ENCODE results near the gene CRTAC1.

CRTAC1 gene

GRCh38 chr10:97915346-97916131 lies 114.9 kb downstream of the CRTAC1 start:
- TF ChIP-seq ZFX (IDR thresholded peaks at IDR 0.05; ENCODE audit: borderline replicate concordance) (no peak), CTCF (IDR thresholded peaks at IDR 0.05) (no peak)
- H3K27ac ChIP-seq: no peak overlapping the region

- TF ChIP-seq CTCF (IDR thresholded peaks at IDR 0.05) (peak; percentile 93), ZFX (IDR thresholded peaks at IDR 0.05; ENCODE audit: borderline replicate concordance) (no peak)
- no peak overlapping the region for H3K27ac ChIP-seq
Measured at GRCh38 chr10:97914837-97915211, 115.6 kb downstream of the CRTAC1 start.

- H3K27ac ChIP-seq: no peak overlapping the region
- no peak for TF ChIP-seq ZFX (IDR thresholded peaks at IDR 0.05; ENCODE audit: borderline replicate concordance)
- no peak for TF ChIP-seq CTCF (IDR thresholded peaks at IDR 0.05)
Measured at GRCh38 chr10:97914171-97914836, 116.1 kb downstream of the CRTAC1 start.

GRCh38 chr10:97913614-97914013 lies 116.8 kb downstream of the CRTAC1 start:
- TF ChIP-seq CTCF (IDR thresholded peaks at IDR 0.05) (no peak), ZFX (IDR thresholded peaks at IDR 0.05; ENCODE audit: borderline replicate concordance) (no peak)
- no peak overlapping the region for H3K27ac ChIP-seq

- H3K27ac ChIP-seq: no peak overlapping the region
- TF ChIP-seq CTCF (IDR thresholded peaks at IDR 0.05) (no peak), ZFX (IDR thresholded peaks at IDR 0.05; ENCODE audit: borderline replicate concordance) (no peak)
Measured at GRCh38 chr10:97913193-97913592, 117.2 kb downstream of the CRTAC1 start.

- TF ChIP-seq ZFX (IDR thresholded peaks at IDR 0.05; ENCODE audit: borderline replicate concordance) (no peak), CTCF (IDR thresholded peaks at IDR 0.05) (no peak)
- H3K27ac ChIP-seq: no peak overlapping the region
Measured at GRCh38 chr10:97911217-97911616, 119.2 kb downstream of the CRTAC1 start.

- H3K27ac ChIP-seq: no peak overlapping the region
- no peak for TF ChIP-seq ZFX (IDR thresholded peaks at IDR 0.05; ENCODE audit: borderline replicate concordance)
- TF ChIP-seq CTCF (IDR thresholded peaks at IDR 0.05): no peak
Measured at GRCh38 chr10:97910661-97911060, 119.8 kb downstream of the CRTAC1 start.

Measured in 22Rv1 (cell line).